LHCN-M2 (cell line): Measurements from ENCODE around the gene TSPEAR. TPM values are rescaled to one million over a fixed set of nuclear protein-coding genes. Genes with fewer than 3 reads are reported as not detected.
"Not testable (repeated sequence)": the region's sequence is repeated elsewhere in the genome, so short reads cannot be mapped to it uniquely, and the experiment has no call there.

Experiments
- DNase-seq: peaks from one replicate; pipeline ENCODE4 v3.0.0-alpha.2; 2012; ENCODE audit warnings: low read depth
- total RNA-seq: library from RNA; depleted of rRNA; stranded (reverse); fragments of >200 nt; gene quantifications from 2 replicates; pipeline ENCODE4 v1.2.3, GENCODE V29; 2014

The TSPEAR gene
- total RNA-seq, 1 experiment from 2014 or later = not detected

DNA sequence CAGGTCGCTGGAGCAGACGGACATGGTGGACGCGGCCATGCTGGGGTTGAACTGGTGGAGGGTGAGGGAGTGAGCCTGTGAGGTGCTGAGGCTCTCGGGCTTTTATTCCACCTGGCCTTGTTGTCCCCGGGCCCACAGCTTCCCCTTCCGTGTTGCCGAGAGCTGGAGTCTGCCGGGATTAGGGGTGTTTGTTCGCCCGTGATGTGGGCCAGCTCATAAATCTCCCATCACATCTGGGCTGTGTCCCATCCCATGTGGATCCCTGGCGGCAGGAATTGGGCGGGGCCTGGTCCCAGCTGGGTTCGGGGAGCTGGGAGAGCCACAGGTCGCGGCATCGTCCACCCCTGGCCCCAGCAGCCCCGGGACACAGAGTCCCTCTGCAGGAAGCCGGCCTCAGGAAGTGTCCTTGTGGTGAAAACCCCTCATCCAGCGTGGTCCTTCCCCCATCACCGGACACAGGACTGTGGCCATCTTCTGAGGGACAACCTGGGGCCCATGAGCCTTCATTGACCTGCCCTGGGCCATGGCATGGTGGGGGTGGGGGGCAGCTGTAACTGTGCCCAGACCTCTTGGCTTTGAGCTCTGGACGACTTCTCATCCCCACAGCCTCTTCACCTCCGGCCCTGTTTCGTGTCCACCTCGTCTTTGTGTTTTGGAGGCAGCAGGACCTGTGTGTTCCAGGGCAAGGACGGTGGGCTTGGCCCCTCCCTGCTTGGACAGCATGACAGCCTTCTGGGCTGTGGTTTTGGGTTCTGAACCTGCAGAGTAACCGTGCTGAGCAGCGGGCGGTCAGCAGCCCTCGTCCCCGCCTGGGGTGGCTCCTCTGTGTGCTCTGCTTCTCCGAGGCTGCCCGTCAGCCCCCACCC is 118.7 kb downstream of the TSPEAR start, which contains the start of gene KRTAP10-6:
Gene KRTAP10-6, minus strand, starts transcription at position 60 of the 866 bp plus-strand sequence. Its CDS starts 21 bp downstream, at position 39.
- DNase-seq = no peak

DNA sequence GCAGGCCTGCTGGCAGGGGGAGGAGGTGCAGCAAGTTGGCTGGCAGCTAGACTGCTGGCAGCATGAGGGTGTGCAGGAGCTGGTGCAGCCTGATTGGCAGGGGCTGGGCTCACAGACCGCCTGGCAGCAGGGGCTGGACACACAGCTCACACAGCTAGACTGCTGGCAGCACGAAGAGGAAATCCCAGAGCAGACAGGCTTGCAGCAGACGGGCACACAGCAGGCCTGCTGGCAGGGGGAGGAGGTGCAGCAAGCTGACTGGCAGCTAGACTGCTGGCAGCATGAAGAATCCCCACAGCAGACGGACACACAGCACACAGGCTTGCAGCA is 119.6 kb downstream of the TSPEAR start:
- not testable (repeated sequence) for DNase-seq

DNA sequence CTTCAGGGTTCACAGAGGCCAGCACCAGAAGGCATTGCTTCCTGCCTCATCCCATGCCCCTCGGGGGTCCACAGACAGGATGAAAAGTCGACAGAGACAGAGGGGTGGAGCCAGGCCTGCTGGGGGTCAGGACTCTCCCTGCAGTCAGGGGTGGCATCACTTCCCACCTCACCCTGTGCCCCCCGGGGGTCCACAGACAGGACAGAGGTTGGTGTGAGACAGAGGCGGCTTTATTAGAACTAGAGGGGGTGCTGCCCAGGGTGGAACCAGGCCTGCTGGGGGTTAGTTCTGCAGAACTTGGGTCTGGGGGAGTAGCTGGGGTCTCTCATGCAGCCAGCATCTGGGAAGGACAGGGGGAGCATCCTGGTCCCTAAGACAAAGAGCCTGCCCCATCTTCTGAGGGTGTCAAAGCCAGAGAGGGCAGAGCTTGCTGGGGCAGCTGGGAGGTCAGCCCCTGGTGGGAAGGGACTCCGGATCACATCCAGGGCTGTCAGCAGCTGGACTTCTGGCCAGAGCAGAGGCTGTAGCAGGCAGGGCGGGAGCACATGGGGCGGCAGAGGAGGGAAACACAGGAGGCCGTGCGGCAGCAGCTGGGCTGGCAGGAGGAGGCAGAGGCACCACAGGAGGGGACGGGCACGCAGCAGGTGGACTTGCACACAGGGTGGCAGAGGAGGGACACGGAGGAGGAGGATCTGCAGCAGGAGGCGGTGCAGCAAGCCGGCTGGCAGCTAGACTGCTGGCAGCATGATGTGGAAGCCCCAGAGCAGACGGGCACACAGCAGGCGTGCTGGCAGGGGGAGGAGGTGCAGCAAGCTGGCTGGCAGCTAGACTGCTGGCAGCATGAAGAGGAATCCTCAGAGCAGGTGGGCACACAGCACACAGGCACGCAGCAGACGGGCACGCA is 120.2 kb downstream of the TSPEAR start:
- DNase-seq = peak; percentile 9

DNA sequence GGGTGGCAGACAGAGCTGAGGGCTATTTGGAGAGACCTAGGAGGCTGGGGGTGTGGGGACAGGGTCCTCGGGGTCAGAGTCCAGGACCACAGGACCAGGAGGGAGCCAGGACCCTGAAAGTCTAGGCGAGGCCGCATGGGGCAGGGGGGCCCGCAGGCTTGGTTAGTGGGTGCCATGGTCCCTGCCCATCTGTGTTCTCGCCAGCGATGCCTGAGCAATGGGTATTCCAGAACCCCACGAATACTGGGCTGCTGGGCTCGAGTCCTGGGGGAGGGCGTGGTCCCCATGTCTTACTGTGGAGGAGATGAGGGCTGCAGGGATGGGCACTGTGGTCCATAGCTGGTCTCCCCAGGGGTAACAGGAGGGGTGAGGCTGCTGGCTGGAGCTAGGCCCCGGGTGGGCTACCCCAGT is 121.1 kb downstream of the TSPEAR start:
- DNase-seq = no peak

DNA sequence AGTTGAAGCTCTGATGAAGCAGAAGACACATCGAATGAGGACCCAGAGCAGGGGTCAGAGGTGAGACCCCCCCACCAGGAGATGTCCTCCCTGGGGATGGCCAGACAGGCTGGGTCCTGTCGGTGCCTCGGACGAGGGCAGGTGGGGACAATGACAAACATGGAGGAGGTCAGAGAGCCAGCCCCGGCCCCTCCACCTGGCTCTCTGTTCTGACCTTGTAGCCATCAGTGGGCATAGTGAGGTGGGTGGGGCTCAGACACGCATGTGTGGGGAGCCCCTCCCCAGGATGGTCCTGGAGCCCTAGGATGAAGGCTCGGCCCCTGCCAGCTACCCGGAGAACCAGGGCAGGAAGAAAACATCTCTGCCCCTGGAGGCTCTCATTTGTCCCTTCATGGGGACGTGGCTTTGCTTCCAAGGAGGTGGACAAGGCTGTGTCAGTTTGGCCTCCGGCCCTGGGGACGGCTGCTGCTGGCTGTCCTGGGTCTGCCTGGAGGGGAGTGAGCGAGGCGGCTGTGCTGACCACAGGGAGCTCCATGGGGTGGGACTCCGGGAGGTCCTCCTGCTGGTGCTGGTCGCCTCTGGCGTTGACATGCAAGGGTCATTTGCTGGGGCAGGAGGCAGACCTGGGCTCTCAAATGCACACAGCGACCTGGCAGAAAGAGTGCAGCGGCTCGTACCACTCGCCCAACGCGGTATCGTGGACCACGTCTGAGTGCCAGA is 121.6 kb downstream of the TSPEAR start:
- DNase-seq = no peak

DNA sequence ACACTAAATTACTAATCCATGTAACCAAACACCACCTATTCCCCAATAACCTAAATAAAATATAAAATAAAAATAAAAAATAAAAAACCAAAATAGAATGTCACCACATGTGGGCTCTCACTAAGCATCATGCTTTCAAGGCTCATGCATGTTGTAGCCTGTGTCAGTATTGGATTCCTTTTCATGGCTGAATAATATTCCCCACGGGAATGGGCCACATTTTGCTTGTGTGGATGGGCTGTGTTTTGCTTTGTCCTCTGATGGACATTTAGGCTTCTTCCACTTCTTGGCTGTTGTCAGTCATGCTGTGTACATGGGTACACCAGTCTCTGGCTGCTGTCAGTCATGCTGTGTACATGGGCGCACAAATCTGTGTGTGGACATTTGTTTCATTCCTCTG is 122.3 kb downstream of the TSPEAR start:
- no peak for DNase-seq

DNA sequence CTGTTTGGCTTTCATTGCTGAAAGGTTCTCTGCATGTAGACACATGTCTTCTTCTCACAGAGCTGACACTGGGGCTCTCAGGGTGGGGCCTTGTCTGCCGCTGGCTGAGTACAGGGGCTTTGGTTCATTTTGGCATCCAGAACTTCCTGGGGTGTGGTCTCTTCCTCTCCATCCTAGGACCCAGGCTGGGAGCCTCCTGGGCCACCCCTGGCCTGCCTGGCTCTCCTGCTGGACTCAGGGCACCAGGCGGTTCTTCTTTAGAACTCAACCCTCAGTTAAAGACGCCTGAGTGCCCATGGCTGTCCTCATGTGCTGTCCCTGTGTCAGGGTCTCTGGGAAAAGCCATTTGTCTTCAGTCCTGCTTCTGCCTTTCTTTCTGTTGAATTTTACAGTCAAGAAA is 125.5 kb downstream of the TSPEAR start:
- DNase-seq = no peak

DNA sequence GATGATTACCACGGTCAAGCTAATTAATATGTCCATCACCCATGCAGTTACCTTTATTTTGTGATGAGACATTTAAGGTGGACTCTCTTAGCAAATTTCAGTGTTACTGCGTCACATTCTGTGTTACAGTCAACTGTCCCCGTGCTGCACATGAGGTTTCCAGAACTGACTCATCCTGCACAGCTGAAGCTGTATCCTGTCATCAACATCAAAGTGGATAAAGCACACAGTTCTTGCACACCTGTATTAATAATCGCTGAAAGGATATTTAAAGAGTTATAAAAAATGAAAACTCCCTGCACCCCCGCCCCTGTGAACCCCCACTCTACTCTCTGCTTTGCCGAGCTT is 127.6 kb downstream of the TSPEAR start:
- no peak for DNase-seq

DNA sequence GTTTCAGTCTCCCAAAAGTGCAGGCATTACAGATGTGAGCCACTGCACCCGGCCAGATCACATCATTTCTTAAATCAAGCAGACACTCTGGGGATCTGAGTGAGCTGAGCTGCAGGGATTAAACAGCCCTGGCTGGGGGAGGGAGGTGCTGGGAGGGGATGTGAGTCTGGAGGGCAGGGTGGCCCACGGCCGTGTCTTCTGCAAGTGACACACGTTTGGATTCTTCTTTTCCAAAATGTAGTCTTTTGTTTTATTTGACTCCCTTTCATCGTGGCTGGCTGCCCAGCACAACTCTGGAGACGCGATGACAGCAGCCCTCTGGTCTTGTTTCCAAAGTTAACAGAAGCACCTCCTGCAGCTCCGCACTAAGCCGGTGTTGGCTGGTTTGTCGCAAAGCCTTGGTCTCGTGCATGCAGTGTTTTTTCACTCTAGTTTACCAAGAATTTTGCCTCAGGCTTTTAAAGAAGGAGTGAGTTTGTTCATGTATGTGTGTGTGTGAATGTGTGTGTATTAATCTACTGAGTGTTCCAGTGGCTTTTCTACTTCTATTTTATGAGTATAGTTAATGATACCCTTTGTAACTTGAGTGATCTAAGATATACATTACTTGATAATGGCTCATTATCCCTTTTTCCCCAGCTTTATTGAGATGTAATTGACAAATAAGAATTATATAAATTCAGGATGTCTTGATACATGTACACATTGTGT is 128.1 kb downstream of the TSPEAR start:
- DNase-seq = no peak

DNA sequence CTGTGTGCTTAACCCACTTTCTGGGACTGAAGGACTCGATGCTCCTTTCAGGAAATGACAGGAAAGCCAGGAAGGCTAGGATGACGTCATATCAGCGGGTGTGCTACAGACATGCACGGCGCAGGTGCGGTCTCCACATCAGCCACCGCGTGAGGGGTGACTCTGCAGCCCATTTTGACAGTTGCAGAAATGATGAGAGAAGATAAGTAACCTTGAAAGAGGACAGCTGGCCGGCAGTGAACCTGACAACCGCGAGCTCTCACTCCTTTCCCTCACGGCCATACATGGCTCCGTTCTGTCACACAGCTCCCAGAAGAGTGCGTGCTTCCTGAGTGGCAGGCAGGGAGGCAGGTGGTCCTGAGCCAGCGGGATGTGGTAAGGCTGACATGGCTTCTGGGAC is 129.3 kb downstream of the TSPEAR start:
- no peak for DNase-seq

DNA sequence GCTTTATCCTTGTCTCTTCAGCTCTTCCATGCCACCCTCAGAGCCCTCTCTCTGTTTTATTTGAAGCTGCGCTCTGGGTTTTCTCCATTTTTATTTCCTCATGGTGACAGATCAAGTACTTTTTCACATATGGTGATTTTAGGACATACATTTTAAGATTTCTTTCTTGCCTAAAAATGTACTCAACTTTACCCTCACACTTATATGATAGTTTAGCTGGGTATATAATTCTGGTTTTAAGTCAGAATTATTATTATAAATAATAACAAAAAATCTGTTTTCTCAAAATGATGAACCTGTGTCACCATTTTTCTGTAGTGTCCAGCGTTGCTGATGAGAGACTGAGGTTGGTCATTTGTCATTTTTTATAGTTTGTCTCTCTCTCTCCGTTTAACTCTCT is 130.2 kb downstream of the TSPEAR start:
- DNase-seq = no peak

DNA sequence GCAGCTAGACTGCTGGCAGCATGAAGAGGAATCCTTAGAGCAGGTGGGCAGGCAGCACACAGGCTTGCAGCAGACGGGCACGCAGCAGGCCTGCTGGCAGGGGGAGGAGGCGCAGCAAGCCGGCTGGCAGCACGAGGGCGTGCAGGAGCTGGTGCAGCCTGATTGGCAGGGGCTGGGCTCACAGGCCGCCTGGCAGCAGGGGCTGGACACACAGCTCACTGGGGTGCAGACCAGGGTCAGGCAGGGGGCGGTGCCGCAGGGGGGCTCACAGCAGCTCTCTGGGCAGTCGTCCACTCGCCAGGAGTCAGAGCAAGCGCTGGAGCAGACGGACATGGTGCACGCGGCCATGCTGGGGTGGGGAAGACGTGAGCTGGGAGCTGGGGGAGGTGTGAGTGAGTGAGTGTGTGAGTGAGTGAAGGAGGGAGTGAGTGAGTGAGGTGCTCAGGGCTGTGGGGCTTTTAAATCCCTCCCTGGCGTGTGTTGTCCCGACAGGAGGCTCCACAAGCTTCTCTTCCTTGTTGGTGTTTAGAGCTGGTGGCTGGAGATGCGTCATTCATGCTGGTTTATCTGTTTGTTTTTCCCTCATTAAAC is 131.0 kb downstream of the TSPEAR start, which contains the start of gene KRTAP10-5:
Gene KRTAP10-5, minus strand, starts transcription at position 374 of the 591 bp plus-strand sequence. Its CDS starts 26 bp downstream, at position 348.
- DNase-seq = not testable (repeated sequence)

DNA sequence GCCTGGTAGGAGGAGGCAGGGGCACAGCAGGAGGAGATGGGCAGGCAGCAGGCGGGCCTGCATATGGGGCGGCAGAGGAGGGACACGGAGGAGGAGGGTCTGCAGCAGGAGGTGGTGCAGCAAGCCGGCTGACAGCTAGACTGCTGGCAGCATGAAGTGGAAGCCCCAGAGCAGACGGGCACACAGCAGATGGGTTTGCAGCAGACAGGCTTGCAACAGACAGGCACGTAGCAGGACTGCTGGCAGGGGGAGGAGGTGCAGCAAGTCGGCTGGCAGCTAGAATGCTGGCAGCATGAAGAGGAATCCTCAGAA is 131.6 kb downstream of the TSPEAR start:
- no peak for DNase-seq

DNA sequence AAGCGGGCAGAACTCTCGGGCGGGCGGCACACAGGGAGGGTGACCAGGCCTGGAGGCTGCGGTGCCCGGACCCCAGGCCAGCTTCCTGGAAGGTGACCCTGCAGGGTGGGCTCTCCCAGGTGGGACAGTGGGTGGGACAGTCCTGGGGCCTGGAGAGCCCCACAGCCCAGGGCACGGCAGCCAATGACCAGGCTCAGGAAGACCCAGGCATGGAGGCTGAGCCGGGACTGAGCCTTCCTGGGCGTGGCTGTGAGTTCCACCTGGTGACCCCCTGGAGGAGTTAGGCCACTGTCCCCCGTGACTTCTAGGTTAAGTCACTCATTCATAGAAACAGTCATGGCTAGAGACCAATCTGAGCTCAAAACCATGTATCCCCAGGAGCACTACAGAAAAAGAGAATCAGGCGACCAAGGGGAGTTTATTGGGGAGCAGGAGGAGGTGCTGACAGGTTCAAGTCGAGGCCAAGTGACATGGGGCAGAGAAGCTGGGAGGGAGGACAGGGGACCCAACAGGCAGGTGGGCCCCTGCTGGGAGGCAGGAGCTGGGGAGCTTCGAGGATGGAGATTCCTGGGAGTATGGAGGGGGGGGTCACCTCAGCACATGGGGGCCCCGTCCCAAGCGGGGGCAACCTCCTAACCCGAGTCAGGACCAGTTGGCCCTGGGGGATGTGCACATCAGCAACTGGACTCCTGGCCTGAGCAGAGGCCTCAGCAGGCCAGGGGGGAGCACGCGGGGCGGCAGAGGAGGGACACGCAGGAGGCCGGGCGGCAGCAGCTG is 132.1 kb downstream of the TSPEAR start:
- no peak for DNase-seq

DNA sequence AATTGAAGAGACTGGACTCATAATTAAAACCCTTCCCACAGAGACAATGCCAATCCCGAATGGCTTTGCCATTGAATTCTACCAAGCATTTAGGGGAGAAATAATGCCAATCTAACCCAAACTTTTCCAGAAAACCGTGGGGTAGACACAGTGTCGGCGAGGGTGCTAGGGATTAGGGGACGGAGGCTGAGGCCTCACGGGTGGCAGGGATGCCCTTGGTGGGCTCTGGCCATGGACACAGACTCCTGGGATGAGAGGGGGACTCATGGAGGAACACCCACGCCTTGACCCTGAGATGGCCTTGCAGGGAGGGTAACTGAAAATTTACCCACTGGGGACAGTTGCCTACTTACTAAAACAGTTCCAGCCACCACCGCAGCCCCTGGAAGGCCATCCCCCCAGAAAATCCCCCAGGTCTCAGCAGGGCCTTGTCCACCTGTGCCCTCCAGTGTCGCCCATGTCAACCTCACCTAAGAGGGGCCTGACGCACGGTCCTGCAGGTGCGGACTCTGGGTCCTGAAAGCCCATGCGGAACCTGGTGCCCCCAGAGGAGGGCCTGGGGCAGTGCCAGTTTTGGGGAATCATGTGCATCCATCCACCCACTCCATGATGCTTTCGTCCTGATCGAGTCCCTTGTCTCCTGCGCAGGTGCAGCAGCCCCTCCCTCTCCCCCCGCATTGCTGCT is 132.9 kb downstream of the TSPEAR start:
- DNase-seq = no peak

DNA sequence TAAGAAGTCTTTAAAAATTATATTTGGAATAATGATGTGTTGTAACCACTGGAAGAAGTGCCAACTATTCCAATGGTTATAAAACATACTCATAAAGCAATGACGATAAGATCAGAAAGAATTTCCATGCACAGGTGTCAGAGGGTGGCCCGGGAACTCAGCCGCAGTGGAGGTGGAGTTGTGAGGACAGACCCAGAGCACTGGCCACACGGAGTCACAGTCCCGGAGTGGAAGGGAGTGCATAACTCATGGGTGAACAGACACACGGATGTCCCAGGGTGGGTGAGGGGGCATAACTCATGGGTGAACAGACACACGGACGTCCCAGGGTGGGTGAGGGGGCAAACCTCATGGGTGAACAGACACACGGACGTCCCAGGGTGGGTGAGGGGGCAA is 135.3 kb downstream of the TSPEAR start:
- no peak for DNase-seq

DNA sequence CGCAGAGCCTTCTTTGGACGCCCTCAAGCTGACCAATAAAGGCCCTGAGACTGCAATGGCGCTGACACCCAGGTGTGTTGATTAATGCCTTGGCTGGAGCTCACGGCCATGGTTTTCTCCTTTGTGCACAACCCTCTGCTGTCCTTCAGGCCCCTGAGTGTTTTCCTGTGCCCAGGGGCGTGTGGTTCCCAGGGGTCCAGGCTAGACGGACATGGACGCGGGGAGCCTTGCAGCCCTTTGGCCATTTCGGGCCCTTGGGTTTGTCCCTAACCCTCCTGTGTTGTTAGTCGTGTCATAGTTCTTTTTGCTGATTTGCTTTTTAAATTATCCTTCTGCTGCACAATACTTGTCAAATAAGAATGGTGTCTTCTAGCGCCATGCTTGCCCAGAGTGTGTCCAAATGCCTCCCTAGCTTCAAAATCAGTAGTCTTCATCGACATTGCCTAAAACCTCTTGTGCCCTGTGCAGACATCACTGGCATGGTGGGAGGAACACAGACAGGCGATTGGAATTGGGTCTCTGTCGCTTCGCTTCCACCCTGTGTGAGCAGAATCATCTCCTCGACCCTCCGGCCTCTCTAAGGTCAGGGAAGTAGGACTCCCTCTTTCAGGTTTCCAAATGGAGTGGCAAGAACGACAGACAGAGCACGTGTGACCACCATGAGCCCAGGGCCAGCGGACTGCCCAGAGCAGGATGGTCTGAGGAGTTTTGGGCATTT is 135.9 kb downstream of the TSPEAR start:
- no peak for DNase-seq

DNA sequence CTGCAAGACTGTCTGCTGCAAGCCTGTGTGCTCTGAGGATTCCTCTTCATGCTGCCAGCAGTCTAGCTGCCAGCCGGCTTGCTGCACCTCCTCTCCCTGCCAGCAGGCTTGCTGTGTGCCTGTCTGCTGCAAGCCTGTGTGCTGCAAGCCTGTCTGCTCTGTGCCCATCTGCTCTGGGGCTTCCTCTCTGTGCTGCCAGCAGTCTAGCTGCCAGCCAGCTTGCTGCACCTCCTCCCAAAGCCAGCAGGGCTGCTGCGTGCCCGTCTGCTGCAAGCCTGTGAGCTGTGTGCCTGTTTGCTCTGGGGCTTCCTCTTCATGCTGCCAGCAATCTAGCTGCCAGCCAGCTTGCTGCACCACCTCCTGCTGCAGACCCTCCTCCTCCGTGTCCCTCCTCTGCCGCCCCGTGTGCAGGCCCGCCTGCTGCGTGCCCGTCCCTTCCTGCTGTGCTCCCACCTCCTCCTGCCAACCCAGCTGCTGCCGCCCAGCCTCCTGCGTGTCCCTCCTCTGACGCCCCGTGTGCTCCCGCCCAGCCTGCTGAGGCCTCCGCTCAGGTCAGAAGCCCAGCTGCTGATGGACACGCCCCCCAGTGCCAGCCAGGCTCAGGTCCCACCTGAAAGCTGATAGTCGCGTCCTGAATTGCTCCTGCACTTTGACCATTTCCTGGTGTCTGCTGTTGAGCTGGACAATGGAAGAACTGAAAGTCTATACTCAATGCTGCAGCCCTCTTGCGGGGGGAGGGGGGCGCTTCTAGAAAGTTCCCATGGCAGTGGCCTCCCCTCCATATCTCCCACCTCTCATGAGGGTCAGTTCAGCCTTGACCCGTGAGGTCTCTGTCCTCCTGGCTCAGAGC is 136.7 kb downstream of the TSPEAR start:
- DNase-seq = no peak
